CD14-positive monocyte (primary cell): ENCODE measurements around the gene SLC38A1. TPM values are rescaled to one million over a fixed set of nuclear protein-coding genes. Genes with fewer than 3 reads are reported as not detected.

Source experiments
- DNase-seq, 3 donors: peaks; one replicate each; pipeline ENCODE4 v3.0.0-alpha.2; 2011 to 2022
- H2AFZ ChIP-seq: 2 replicates; pipeline ENCODE4 v1.6.0; 2012; ENCODE audit warnings: mild to moderate bottlenecking, low read depth, low read length, inconsistent platforms; ENCODE audit not compliant: insufficient read depth, poor library complexity, severe bottlenecking
- H3K27ac ChIP-seq, 2 donors: 1 replicate in 1 of 2; 2 replicates in 1 of 2; pipeline ENCODE4 v1.5.1; 2012 to 2013; ENCODE audit warnings: low read length in 2 of 2, control low read depth in 1 of 2, inconsistent platforms in 1 of 2, low read depth in 1 of 2, mild to moderate bottlenecking in 1 of 2
- H3K27me3 ChIP-seq, 2 donors: one replicate each; pipeline versions ENCODE4 v1.6.0 to v1.6.1; 2011 to 2013; ENCODE audit warnings: low read length in 2 of 2; ENCODE audit not compliant: control insufficient read depth in 2 of 2, insufficient read depth in 2 of 2
- H3K36me3 ChIP-seq, 2 donors: replicated peaks in 1 of 2; 1 replicate in 1 of 2; 2 replicates in 1 of 2; pipeline versions ENCODE4 v1.5.1 to v1.6.1; 2012 to 2013; ENCODE audit warnings: low read length in 2 of 2, control low read depth in 1 of 2, inconsistent platforms in 1 of 2, mild to moderate bottlenecking in 1 of 2; ENCODE audit not compliant: insufficient read depth in 2 of 2, control insufficient read depth in 1 of 2
- H3K4me1 ChIP-seq, 2 donors: 1 replicate in 1 of 2; 2 replicates in 1 of 2; pipeline versions ENCODE4 v1.5.1 to v1.6.1; 2012 to 2013; ENCODE audit warnings: low read length in 2 of 2, control low read depth in 1 of 2, inconsistent platforms in 1 of 2, mild to moderate bottlenecking in 1 of 2, moderate library complexity in 1 of 2; ENCODE audit not compliant: insufficient read depth in 2 of 2, control insufficient read depth in 1 of 2
- H3K4me2 ChIP-seq: replicated peaks from 2 replicates; pipeline ENCODE3; 2012; ENCODE audit warnings: low read length, moderate library complexity, mild to moderate bottlenecking; ENCODE audit not compliant: poor library complexity, severe bottlenecking; ENCODE audit errors: extremely low read depth
- H3K4me3 ChIP-seq, 3 experiments: fragments of 200-600 bp in 1 of 3; sonication (generic) in 1 of 3; replicated peaks in 1 of 3; 1 replicate in 2 of 3; 2 replicates in 1 of 3; pipeline ENCODE4 v1.5.1; 2011 to 2013; ENCODE audit warnings: low read length in 3 of 3, mild to moderate bottlenecking in 3 of 3, control low read depth in 2 of 3, low read depth in 2 of 3, inconsistent platforms in 1 of 3, moderate library complexity in 1 of 3
- H3K79me2 ChIP-seq: 2 replicates; pipeline ENCODE4 v1.6.0; 2012; ENCODE audit warnings: mild to moderate bottlenecking, control low read depth, inconsistent platforms, low read length, moderate library complexity; ENCODE audit not compliant: insufficient read depth
- H3K9ac ChIP-seq: 2 replicates; pipeline ENCODE4 v1.6.0; 2017; ENCODE audit warnings: low read length, mild to moderate bottlenecking; ENCODE audit not compliant: insufficient read depth, poor library complexity, severe bottlenecking
- H3K9me3 ChIP-seq, 2 donors: replicated peaks in 1 of 2; 1 replicate in 1 of 2; 2 replicates in 1 of 2; pipeline versions ENCODE4 v1.5.1 to v1.6.1; 2012 to 2013; ENCODE audit warnings: low read length in 2 of 2, control low read depth in 1 of 2; ENCODE audit not compliant: control insufficient read depth in 1 of 2, insufficient read depth in 1 of 2
- H4K20me1 ChIP-seq: 2 replicates; pipeline ENCODE4 v1.6.0; 2012; ENCODE audit warnings: mild to moderate bottlenecking, low read length, control low read depth, moderate library complexity; ENCODE audit not compliant: insufficient read depth
- H3K27ac Mint-ChIP-seq, 7 donors: one replicate each; pipeline ENCODE4 v1.8.0; 2020; ENCODE audit warnings: mild to moderate bottlenecking in 7 of 7, mixed read lengths in 7 of 7, moderate library complexity in 6 of 7, inconsistent platforms in 2 of 7
- H3K27me3 Mint-ChIP-seq, 3 donors: one replicate each; pipeline ENCODE4 v1.8.0; 2021 to 2022; ENCODE audit warnings: low read depth in 3 of 3, mild to moderate bottlenecking in 3 of 3, mixed read lengths in 3 of 3, moderate library complexity in 3 of 3, inconsistent platforms in 1 of 3
- H3K36me3 Mint-ChIP-seq, 2 donors: one replicate each; pipeline ENCODE4 v1.8.0; 2020; ENCODE audit warnings: mixed read lengths in 2 of 2, inconsistent platforms in 1 of 2, mild to moderate bottlenecking in 1 of 2
- H3K4me1 Mint-ChIP-seq: one replicate; pipeline ENCODE4 v1.8.0; 2020; ENCODE audit warnings: mild to moderate bottlenecking, mixed read lengths
- H3K4me3 Mint-ChIP-seq, 2 donors: one replicate each; pipeline ENCODE4 v1.8.0; 2020; ENCODE audit warnings: mild to moderate bottlenecking in 2 of 2, mixed read lengths in 2 of 2, moderate library complexity in 1 of 2
- H3K9me3 Mint-ChIP-seq, 7 donors: one replicate each; pipeline ENCODE4 v1.8.0; 2020 to 2022; ENCODE audit warnings: mixed read lengths in 7 of 7, mild to moderate bottlenecking in 6 of 7, moderate library complexity in 6 of 7, inconsistent platforms in 2 of 7
- WGBS: methylation state at CpG from one replicate; pipeline ENCODE4 v1.1.5; 2013; ENCODE audit warnings: missing lambda C conversion rate; ENCODE audit not compliant: insufficient coverage; 5-methylcytosine and 5-hydroxymethylcytosine counted together
- intact Hi-C, 2 donors: fragments of 100-400 bp; cut with micrococcal nuclease; formaldehyde crosslinking; loops; one replicate each; pipeline versions ENCODE4 v1.15.0 to v1.15.1; 2023
- polyA plus RNA-seq, 3 donors: library from polyadenylated mRNA; depleted of rRNA in 1 of 3; unstranded in 2 of 3; stranded (reverse) in 1 of 3; fragments of 300-500 nt in 2 of 3; fragments of >200 nt in 1 of 3; fragmentation: Illumina TruSeq in 2 of 3; gene quantifications; 1 replicate in 2 of 3; 2 replicates in 1 of 3; pipeline ENCODE4 v1.2.3, GENCODE V29; 2012 to 2021
- TF ChIP-seq, protein P1 (sequence below): fragments of 200-600 bp; IDR thresholded peaks from one replicate; pipeline ENCODE4 v1.8.0; 2022; ENCODE audit warnings: antibody characterized with exemption, mild to moderate bottlenecking

The SLC38A1 gene
- polyA plus RNA-seq, 3 donors: 0.92 to 1.9 (median 1.6) TPM

- TF ChIP-seq, protein P1, sequence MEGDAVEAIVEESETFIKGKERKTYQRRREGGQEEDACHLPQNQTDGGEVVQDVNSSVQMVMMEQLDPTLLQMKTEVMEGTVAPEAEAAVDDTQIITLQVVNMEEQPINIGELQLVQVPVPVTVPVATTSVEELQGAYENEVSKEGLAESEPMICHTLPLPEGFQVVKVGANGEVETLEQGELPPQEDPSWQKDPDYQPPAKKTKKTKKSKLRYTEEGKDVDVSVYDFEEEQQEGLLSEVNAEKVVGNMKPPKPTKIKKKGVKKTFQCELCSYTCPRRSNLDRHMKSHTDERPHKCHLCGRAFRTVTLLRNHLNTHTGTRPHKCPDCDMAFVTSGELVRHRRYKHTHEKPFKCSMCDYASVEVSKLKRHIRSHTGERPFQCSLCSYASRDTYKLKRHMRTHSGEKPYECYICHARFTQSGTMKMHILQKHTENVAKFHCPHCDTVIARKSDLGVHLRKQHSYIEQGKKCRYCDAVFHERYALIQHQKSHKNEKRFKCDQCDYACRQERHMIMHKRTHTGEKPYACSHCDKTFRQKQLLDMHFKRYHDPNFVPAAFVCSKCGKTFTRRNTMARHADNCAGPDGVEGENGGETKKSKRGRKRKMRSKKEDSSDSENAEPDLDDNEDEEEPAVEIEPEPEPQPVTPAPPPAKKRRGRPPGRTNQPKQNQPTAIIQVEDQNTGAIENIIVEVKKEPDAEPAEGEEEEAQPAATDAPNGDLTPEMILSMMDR: no peak
- Histone ChIP-seq H3K27ac (no peak overlapping the region), H3K4me2 (no peak overlapping the region), H3K9ac (no peak overlapping the region), H3K27me3 (no peaks in the 10 kb centered on the region), H3K79me2 (no peaks in the 10 kb centered on the region), H3K36me3 (no peaks in the 10 kb centered on the region), H3K4me3 (no peak overlapping the region), H3K4me1 (no peaks in the 10 kb centered on the region), H3K9me3 (no peaks in the 10 kb centered on the region), H2AFZ (no peak overlapping the region), H4K20me1 (no peaks in the 10 kb centered on the region)
- intact Hi-C loops: loop anchor here in 1 of 2 donors (10.0 kb wide), 1 partner anchor 150 kb away; no protein-coding TSS in a partner anchor
- no peak overlapping the region for H3K27ac Mint-ChIP-seq
- 100% methylated on average over 1 of the region's 2 CpGs for WGBS
- peaks cover 0 to 3% (median 0%) of the 10 kb centered on the region in 3 donors for H3K27me3 Mint-ChIP-seq
- peaks cover 0 to 10% (median 3%) of the 10 kb centered on the region in 7 donors for H3K9me3 Mint-ChIP-seq
- no peak for DNase-seq
- H3K36me3 Mint-ChIP-seq: no peaks in the 10 kb centered on the region
- no peak overlapping the region for H3K4me3 Mint-ChIP-seq
- peaks cover 3% of the 10 kb centered on the region for H3K4me1 Mint-ChIP-seq
These were observed 114.4 kb downstream of the SLC38A1 start for GRCh38 chr12:46154221-46154985.

GRCh38 chr12:46153268-46153872, 115.5 kb downstream of the SLC38A1 start:
- H3K27ac Mint-ChIP-seq: no peak overlapping the region
- no CpG with 5 or more reads among the region's 2 CpGs for WGBS
- Histone ChIP-seq H3K4me2 (no peak overlapping the region), H3K9me3 (no peaks in the 10 kb centered on the region), H3K27ac (no peak overlapping the region), H4K20me1 (no peaks in the 10 kb centered on the region), H3K9ac (no peak overlapping the region), H3K36me3 (no peaks in the 10 kb centered on the region), H3K4me3 (no peak overlapping the region), H3K79me2 (no peaks in the 10 kb centered on the region), H3K27me3 (no peaks in the 10 kb centered on the region), H2AFZ (no peak overlapping the region), H3K4me1 (no peaks in the 10 kb centered on the region)
- no peak overlapping the region for H3K4me3 Mint-ChIP-seq
- DNase-seq: peak in 2 of 3 donors; percentile 4 to 11
- TF ChIP-seq, protein P1: peak; percentile 78
- intact Hi-C loops: loop anchor here in 1 of 2 donors (10.0 kb wide), 1 partner anchor 151 kb away; no protein-coding TSS in a partner anchor
- H3K27me3 Mint-ChIP-seq: peaks cover 0 to 3% (median 0%) of the 10 kb centered on the region in 3 donors
- H3K9me3 Mint-ChIP-seq: peaks cover 0 to 10% (median 3%) of the 10 kb centered on the region in 7 donors
- peaks cover 3% of the 10 kb centered on the region for H3K4me1 Mint-ChIP-seq
- no peaks in the 10 kb centered on the region for H3K36me3 Mint-ChIP-seq
